Right lobe of liver (tissue), 6 donors: ENCODE results near the gene NR1H4. TPM values are rescaled to one million over a fixed set of nuclear protein-coding genes. Genes with fewer than 3 reads are reported as not detected.

Source experiments
- ATAC-seq, 4 donors: fragments of 200-7000 bp; cut with Tn5 transposase; one replicate each; pipeline ENCODE4 v1.9.1; 2020; ENCODE audit warnings: mild to moderate bottlenecking in 4 of 4, moderate library complexity in 4 of 4
- DNase-seq, 3 donors: peaks; one replicate each; pipeline ENCODE4 v3.0.0-alpha.2; 2020
- H3K27ac ChIP-seq, 3 donors: fragments of 200-600 bp; one replicate each; pipeline ENCODE4 v1.8.0; 2022
- H3K27me3 ChIP-seq, 2 donors: fragments of 200-600 bp; one replicate each; pipeline ENCODE4 v1.8.0; 2022
- H3K36me3 ChIP-seq, 4 donors: fragments of 200-600 bp; sonication (generic) in 1 of 4; one replicate each; pipeline versions ENCODE4 v1.5.1 to v1.8.0; 2017 to 2022; ENCODE audit warnings: control low read depth in 1 of 4
- H3K4me1 ChIP-seq, 4 donors: fragments of 200-600 bp; sonication (generic) in 1 of 4; one replicate each; pipeline versions ENCODE4 v1.5.1 to v1.8.0; 2017 to 2022; ENCODE audit warnings: control low read depth in 1 of 4
- H3K4me3 ChIP-seq, 3 donors: fragments of 200-600 bp; one replicate each; pipeline ENCODE4 v1.8.0; 2022
- H3K9me3 ChIP-seq, 4 donors: fragments of 200-600 bp; sonication (generic) in 1 of 4; one replicate each; pipeline versions ENCODE4 v1.5.1 to v1.8.0; 2017 to 2022; ENCODE audit warnings: control low read depth in 1 of 4
- CTCF ChIP-seq, 4 donors: fragments of 200-600 bp in 3 of 4; fragments of 450-650 bp in 1 of 4; IDR thresholded peaks; one replicate each; pipeline versions ENCODE4 v1.5.1 to v1.8.0; 2016 to 2022; ENCODE audit warnings: antibody characterized with exemption in 4 of 4, mild to moderate bottlenecking in 2 of 4
- POLR2A ChIP-seq: fragments of 450-650 bp; IDR thresholded peaks from one replicate; pipeline ENCODE4 v1.6.1; 2017; ENCODE audit warnings: antibody characterized with exemption, mild to moderate bottlenecking
- WGBS: methylation state at CpG from one replicate; pipeline ENCODE4 v1.1.6; 2018; ENCODE audit warnings: low coverage, low lambda C conversion rate; ENCODE audit not compliant: insufficient coverage; ENCODE audit errors: missing lambda C conversion rate; 5-methylcytosine and 5-hydroxymethylcytosine counted together
- intact Hi-C, 2 donors: fragments of 100-400 bp; cut with DNase I; formaldehyde crosslinking; loops; one replicate each; pipeline versions ENCODE4 v1.11.2 to v1.14.1; 2022
- total RNA-seq, 6 experiments: library from RNA; depleted of rRNA in 2 of 6; stranded (reverse); fragments of >200 nt in 2 of 6; fragmentation: NEBNext Ultra II Directional in 3 of 6; extraction: Animal tissue kit (Norgen Biotek cat#: 25700) in 3 of 6; gene quantifications; one replicate each; pipeline versions ENCODE4 v1.1.0 to v1.2.4, GENCODE V29; 2016 to 2023
- donor health status: DM: no; HTN: yes; CAD: no.
- donor health status: DM: no; HTN: no; CAD: no.
- donor health status: DM: no; HTN: no; CAD: no.
- donor health status: DM: no; HTN: yes; CAD: no.
- donor health status: DM: no; HTN: yes; CAD: no.

Gene NR1H4
- total RNA-seq, 6 experiments from 2014 or later: 52.4 to 81.7 (median 62.6) TPM

GRCh38 chr12:100539202-100539601 lies 65.5 kb downstream of the NR1H4 start:
- intact Hi-C loops: no loop called here
- no peak for TF ChIP-seq CTCF (IDR thresholded peaks at IDR 0.05)
- no peak for TF ChIP-seq POLR2A
- no peak overlapping the region for H3K4me3 ChIP-seq
- H3K27me3 ChIP-seq: no peaks in the 10 kb centered on the region
- DNase-seq (no peak), ATAC-seq (no peak)
- peaks cover 0 to 92% (median 48%) of the 10 kb centered on the region in 4 donors for H3K36me3 ChIP-seq
- WGBS: 58% methylated on average over 2 of the region's 2 CpGs
- peaks cover 0 to 11% (median 0%) of the 10 kb centered on the region in 4 donors for H3K4me1 ChIP-seq
- no peaks in the 10 kb centered on the region for H3K9me3 ChIP-seq
- H3K27ac ChIP-seq: no peak overlapping the region

- DNase-seq: no peak
- H3K27ac ChIP-seq: no peak overlapping the region
- H3K4me3 ChIP-seq: no peak overlapping the region
- H3K27me3 ChIP-seq: no peaks in the 10 kb centered on the region
- no peaks in the 10 kb centered on the region for H3K4me1 ChIP-seq
- no peaks in the 10 kb centered on the region for H3K9me3 ChIP-seq
- H3K36me3 ChIP-seq: peaks cover 0 to 92% (median 32%) of the 10 kb centered on the region in 4 donors
- intact Hi-C loops: no loop called here
- ATAC-seq: no peak
- 80% methylated on average over 1 of the region's 4 CpGs for WGBS
- TF ChIP-seq CTCF (IDR thresholded peaks at IDR 0.05): no peak
- no peak for TF ChIP-seq POLR2A
Observed at GRCh38 chr12:100544165-100544564, 70.5 kb downstream of the NR1H4 start.

- DNase-seq: no peak
- H3K9me3 ChIP-seq: no peaks in the 10 kb centered on the region
- intact Hi-C loops: no loop called here
- peak in 1 of 4 donors; percentile 17 for ATAC-seq
- no peak overlapping the region for H3K27ac ChIP-seq
- no peak overlapping the region for H3K4me3 ChIP-seq
- no peaks in the 10 kb centered on the region for H3K4me1 ChIP-seq
- TF ChIP-seq CTCF (IDR thresholded peaks at IDR 0.05) (no peak), POLR2A (no peak)
- no peaks in the 10 kb centered on the region for H3K27me3 ChIP-seq
- 88% methylated on average over 1 of the region's 1 CpG for WGBS
- H3K36me3 ChIP-seq: peaks cover 0 to 91% (median 31%) of the 10 kb centered on the region in 4 donors
Observed at GRCh38 chr12:100545092-100545491, 71.4 kb downstream of the NR1H4 start.

- DNase-seq (peak in 1 of 3 donors; percentile 43), ATAC-seq (peak; percentile 39 to 61 (median 44))
- intact Hi-C loops: loop anchor here in 1 of 2 donors (5.0 kb wide), 1 partner anchor 162 kb away; no protein-coding TSS in a partner anchor
- TF ChIP-seq CTCF (IDR thresholded peaks at IDR 0.05): no peak
- TF ChIP-seq POLR2A: no peak
- Histone ChIP-seq H3K36me3 (peaks cover 0 to 38% (median 11%) of the 10 kb centered on the region in 4 donors), H3K9me3 (no peaks in the 10 kb centered on the region), H3K27me3 (no peaks in the 10 kb centered on the region), H3K27ac (peak overlapping the region in 2 of 3 donors; percentile 42 to 43), H3K4me3 (no peak overlapping the region), H3K4me1 (peaks cover 0 to 65% (median 8%) of the 10 kb centered on the region in 4 donors)
- WGBS: 23% methylated on average over 3 of the region's 3 CpGs
Observed at GRCh38 chr12:100553936-100554335, 80.3 kb downstream of the NR1H4 start.
